ENCODE measurements around the gene HMGCLL1.

The HMGCLL1 gene

GRCh38 chr6:55578537-55579363 lies at the start of gene HMGCLL1:
Gene HMGCLL1, minus strand, starts transcription at chr6:55579192. Its CDS starts 137 bp downstream, at chr6:55579055.
- no peak for DNase-seq

DNA sequence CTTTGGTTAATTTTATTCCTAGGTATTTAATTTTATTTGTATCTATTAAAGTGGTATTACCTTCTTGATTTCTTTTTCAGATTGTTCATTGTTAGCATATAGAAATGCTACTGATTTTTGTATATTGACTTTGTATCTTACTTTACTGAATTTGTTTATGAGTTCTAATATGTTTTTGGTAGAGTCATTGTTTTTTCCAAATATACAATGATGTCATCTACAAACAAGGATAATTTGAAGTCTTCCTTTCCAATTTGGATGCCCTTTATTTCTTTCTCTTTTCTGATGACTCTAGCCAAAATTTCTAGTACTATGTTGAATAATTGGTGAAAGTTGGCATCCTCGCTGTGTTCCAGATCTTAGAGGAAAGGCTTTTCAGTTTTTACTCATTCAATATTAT lies 43.0 kb upstream of the HMGCLL1 start:
- DNase-seq: no peak

DNA sequence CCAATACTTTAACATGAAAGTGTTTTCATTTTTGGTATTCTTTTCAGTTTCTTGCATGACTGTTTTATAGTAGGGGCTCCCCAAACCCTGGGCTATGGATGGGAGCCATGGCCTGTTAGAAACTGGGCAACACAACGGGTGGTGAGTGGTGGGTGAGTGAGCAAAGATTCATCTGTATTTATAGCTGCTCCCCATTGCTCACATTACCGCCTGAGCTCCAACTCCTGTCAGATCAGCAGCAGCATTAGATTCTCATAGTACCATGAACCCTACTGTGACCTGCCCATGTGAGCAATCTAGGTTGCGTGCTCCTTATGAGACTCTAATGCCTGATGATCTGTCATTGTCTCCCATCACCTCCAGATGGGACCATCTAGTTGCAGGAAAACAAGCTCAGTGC lies 42.3 kb upstream of the HMGCLL1 start:
- no peak for DNase-seq

- DNase-seq: no peak
Observed at GRCh38 chr6:55617272-55617671, 38.3 kb upstream of the HMGCLL1 start.

GRCh38 chr6:55604021-55604420 lies 25.0 kb upstream of the HMGCLL1 start:
- DNase-seq: no peak

GRCh38 chr6:55601120-55601519 lies 22.1 kb upstream of the HMGCLL1 start:
- DNase-seq: no peak

DNA sequence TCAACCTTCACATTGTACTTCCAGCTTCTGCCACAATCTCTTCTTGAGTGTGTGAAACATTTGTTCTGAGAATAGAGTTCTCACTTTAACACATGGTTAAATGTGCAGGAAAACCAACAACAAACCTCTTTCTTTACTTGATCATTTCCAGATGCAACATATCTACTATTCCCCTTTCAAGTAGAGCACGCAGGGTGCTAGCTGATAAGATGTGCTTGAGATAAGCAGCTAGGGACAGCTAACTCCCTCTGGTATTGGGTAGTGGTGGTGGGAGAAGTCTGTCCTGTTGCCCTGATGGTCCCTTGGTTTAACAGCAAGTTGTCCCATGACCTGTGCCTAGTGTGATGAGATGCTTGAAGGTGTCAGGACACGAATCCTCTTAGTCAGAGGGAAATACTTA lies 15.4 kb upstream of the HMGCLL1 start:
- DNase-seq: no peak

GRCh38 chr6:55584654-55585354 lies 5.8 kb upstream of the HMGCLL1 start:
- no peak for DNase-seq

GRCh38 chr6:55576811-55577210 lies 2.2 kb downstream of the HMGCLL1 start:
- no peak for DNase-seq

DNA sequence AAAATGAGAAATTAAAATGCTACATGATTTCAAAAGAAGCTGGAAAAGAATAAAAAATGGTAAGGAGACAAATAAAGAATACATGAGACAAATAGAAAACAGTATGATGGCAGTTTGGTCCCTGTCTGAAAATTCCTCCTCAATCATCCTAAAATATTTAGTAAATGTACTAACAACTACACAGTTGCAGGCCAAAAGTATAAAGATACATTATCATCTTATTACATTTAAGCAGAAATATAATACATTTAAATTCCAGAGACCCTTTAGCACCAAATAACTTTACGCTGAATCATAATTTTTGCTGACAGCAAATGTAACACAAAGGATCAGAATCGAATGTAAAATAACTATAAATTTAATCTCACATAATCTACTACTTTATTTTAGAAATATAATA lies 4.4 kb downstream of the HMGCLL1 start:
- DNase-seq: no peak

- no peak for DNase-seq
Observed at GRCh38 chr6:55569638-55570037, 9.4 kb downstream of the HMGCLL1 start.

GRCh38 chr6:55568808-55569439 lies 10.1 kb downstream of the HMGCLL1 start:
- DNase-seq: no peak

- no peak for DNase-seq
Observed at GRCh38 chr6:55567558-55567957, 11.4 kb downstream of the HMGCLL1 start.

DNA sequence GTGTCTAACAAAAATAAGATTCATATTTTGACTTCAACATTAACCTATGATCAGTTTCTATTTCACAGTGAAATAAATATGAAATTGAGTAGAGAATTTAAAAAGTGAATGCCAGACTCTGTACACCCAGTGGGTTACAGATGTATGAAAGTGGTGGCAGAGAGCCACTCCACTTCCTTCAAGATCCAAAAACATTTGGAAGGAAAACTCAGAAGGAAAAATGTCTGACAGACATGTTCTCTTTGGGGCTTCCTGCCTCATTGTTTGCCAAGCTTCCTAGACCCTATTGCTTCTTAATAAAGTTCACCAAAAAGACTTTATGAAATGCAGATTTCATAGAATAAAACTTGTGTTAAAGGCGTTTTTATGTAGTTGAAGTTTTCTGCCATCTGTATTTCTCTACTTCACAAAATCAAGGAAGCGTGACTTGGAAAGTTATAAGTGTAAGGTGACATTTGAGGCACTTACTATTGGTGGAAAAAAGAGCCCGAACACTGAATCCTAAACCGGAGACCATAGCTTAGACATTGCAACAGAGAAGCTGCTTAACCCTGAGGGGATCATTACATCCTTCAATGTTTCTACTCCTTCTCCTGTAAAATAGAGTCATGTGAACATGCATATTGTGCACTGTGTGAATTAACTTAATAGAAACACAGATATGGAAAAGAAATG lies 12.8 kb downstream of the HMGCLL1 start:
- no peak for DNase-seq

- DNase-seq: no peak
Observed at GRCh38 chr6:55562318-55562717, 16.7 kb downstream of the HMGCLL1 start.

- DNase-seq: no peak
Observed at GRCh38 chr6:55560290-55560885, 18.6 kb downstream of the HMGCLL1 start.

- DNase-seq: no peak
Observed at GRCh38 chr6:55557146-55557545, 21.8 kb downstream of the HMGCLL1 start.

DNA sequence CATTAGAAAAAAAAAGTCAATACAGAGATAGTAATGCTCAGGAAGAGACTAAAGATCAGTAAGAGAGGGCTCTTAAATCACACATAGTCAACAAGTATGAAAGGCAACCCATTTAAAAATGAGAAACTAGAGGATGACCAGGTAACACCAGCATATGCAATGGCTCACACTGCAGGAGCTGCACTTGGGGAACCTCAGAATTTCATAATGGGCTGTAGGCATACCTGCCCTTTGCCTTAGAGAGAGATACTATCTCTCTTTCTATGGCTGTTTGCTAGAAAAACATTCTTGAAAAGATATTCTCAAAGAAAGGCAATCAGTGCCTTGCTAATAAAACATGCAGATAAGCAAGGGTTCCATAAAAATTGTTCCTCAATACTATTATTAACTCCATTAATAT lies 33.2 kb downstream of the HMGCLL1 start:
- no peak for DNase-seq

DNA sequence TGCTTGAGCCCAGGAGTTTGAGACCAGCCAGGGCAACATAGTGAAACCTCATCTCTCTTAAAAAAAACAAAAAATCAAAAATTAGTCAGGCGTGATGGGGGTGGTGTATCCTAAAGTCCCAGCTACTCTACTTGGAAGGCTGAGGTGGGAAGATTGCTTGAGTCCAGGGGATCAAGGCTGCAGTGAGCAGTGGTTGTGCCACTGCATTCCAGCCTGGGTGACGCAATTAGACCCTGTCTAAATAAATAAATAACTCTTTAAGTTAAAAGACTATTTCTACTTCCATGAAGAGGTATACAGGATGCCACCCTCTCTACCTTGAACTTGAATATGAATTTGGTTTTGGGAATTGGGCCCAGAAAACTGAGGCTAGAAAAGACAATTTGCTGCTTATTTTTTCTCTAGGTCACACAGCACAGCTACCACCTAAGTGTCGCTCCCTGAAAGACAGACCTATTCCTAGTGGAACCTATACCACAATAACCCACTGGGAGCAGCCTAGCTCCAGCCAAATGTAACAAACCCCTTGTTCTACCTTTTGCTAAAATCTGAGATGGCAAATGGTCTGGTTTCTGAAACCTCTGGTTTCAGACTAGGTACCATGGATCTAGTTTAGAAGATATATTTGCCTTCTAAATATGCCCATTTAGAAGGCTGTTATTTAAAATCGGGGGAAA lies 35.2 kb downstream of the HMGCLL1 start:
- DNase-seq: no peak

GRCh38 chr6:55541024-55541423 lies 38.0 kb downstream of the HMGCLL1 start:
- no peak for DNase-seq

DNA sequence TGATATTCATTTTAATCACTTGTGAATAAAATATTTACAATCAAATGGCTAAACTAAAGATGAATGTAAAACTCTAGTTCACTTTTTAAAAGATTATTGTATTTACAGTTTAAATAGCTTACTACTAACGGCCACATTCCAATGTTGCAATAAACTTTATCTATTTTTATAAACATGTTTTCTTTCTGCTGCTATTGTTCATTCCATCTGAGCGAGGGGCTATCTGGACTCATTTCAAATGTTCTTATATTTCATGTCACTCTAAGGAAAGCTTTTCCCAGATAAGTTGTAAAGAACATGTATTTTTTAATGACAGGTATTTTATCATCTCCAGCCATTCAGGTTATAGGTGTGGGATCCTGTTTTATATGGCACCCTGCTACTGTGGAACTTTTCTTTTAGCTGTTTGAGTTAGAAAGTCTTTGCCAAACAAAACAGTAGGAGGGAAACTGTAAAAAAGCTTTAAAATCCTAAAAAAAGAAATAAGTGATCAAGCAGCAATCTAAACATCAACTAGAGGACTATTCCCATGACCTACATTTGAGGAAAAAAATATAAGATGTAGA lies 42.5 kb downstream of the HMGCLL1 start:
- DNase-seq: no peak

DNA sequence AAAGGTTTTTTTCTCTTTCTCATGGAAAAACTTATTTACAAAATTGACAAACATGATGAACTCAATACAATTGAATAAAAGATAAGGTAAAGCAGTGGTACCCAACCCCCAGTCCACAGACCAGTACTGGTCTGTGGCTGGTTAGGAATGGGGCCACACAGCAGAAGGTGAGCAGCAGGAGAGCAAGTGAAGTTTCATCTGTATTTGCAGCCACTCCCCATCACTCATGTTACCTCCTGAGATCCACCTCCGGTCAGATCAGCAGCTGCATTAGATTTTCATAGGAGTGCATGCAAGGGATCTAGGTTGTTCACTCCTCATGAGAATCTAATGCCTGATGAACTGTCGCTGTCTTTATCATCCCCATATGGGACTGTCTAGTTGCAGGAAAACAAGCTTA lies 47.5 kb downstream of the HMGCLL1 start:
- no peak for DNase-seq

Data from NCI-H2029 (cell line).